Measurements from ENCODE around the gene STK32B. TPM values are rescaled to one million over a fixed set of nuclear protein-coding genes. Genes with fewer than 3 reads are reported as not detected.
"Not testable (repeated sequence)": the region's sequence is repeated elsewhere in the genome, so short reads cannot be mapped to it uniquely, and the experiment has no call there.

STK32B gene
- total RNA-seq, 1 experiment from 2014 or later, result 17.4 TPM

- DNase-seq (ENCODE audit: low read depth), result peak; percentile 96
Observed at GRCh38 chr4:5206016-5206790, 154.9 kb downstream of the STK32B start.

GRCh38 chr4:5209862-5210261, 158.6 kb downstream of the STK32B start:
- no peak for DNase-seq (ENCODE audit: low read depth)

- DNase-seq (ENCODE audit: low read depth), result no peak
Observed at GRCh38 chr4:5211282-5211839, 160.1 kb downstream of the STK32B start.

GRCh38 chr4:5212255-5213013, 161.2 kb downstream of the STK32B start:
- peak; percentile 57 for DNase-seq (ENCODE audit: low read depth)

- DNase-seq (ENCODE audit: low read depth), result no peak
Observed at GRCh38 chr4:5213087-5213595, 161.9 kb downstream of the STK32B start.

- DNase-seq (ENCODE audit: low read depth), result no peak
Observed at GRCh38 chr4:5215321-5215720, 164.0 kb downstream of the STK32B start.

GRCh38 chr4:5217421-5217820, 166.1 kb downstream of the STK32B start:
- no peak for DNase-seq (ENCODE audit: low read depth)

GRCh38 chr4:5218376-5219069, 167.2 kb downstream of the STK32B start:
- no peak for DNase-seq (ENCODE audit: low read depth)

- peak; percentile 52 for DNase-seq (ENCODE audit: low read depth)
Observed at GRCh38 chr4:5220028-5220427, 168.7 kb downstream of the STK32B start.

GRCh38 chr4:5222047-5222446, 170.8 kb downstream of the STK32B start:
- no peak for DNase-seq (ENCODE audit: low read depth)

GRCh38 chr4:5222951-5223350, 171.7 kb downstream of the STK32B start:
- DNase-seq (ENCODE audit: low read depth), result no peak

GRCh38 chr4:5224340-5224739, 173.1 kb downstream of the STK32B start:
- no peak for DNase-seq (ENCODE audit: low read depth)

- DNase-seq (ENCODE audit: low read depth), result no peak
Observed at GRCh38 chr4:5232549-5232948, 181.3 kb downstream of the STK32B start.

GRCh38 chr4:5237086-5237660, 185.9 kb downstream of the STK32B start:
- no peak for DNase-seq (ENCODE audit: low read depth)

- peak; percentile 30 for DNase-seq (ENCODE audit: low read depth)
Observed at GRCh38 chr4:5238173-5238572, 186.9 kb downstream of the STK32B start.

- DNase-seq (ENCODE audit: low read depth), result not testable (repeated sequence)
Observed at GRCh38 chr4:5247061-5247460, 195.8 kb downstream of the STK32B start.

GRCh38 chr4:5247735-5248134, 196.5 kb downstream of the STK32B start:
- DNase-seq (ENCODE audit: low read depth), result no peak

GRCh38 chr4:5249727-5250126, 198.4 kb downstream of the STK32B start:
- DNase-seq (ENCODE audit: low read depth), result no peak

GRCh38 chr4:5250536-5250935, 199.3 kb downstream of the STK32B start:
- DNase-seq (ENCODE audit: low read depth), result not testable (repeated sequence)

- peak; percentile 38 for DNase-seq (ENCODE audit: low read depth)
Observed at GRCh38 chr4:5256421-5256820, 205.1 kb downstream of the STK32B start.

GRCh38 chr4:5257086-5257485, 205.8 kb downstream of the STK32B start:
- DNase-seq (ENCODE audit: low read depth), result no peak

GRCh38 chr4:5259471-5259870, 208.2 kb downstream of the STK32B start:
- no peak for DNase-seq (ENCODE audit: low read depth)

Data from Daoy (cell line).